Islet of Langerhans (tissue), 1 donor: ENCODE data around the gene MCM3AP.
"Not testable (repeated sequence)": the region's sequence is repeated elsewhere in the genome, so short reads cannot be mapped to it uniquely, and the experiment has no call there.

Source experiments
- FAIRE-seq: peaks from one replicate; lab custom pipeline; 2011; peaks lifted over from hg19 to GRCh38; lab: Jason Lieb, UNC

MCM3AP gene

DNA sequence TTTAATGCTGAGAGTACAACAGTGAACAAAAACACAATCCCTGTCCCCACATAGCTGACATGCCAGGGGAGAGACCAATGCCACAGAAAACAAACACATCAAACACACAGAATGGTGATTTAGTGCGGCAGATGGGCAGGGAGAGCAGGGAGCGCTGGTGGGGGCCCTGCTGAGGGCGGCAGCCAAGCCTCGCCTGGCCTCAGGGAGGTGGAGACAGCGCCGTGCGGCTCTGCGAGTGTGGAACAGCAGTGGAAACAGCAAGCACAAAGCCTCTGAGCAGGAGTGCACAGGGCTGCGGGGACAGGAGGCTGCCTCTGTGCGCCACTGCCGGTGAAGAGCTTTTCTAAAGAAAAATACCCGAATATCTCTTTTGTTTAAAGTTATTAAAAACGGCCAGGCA, 17.0 kb downstream of the MCM3AP start:
- no peak for FAIRE-seq

DNA sequence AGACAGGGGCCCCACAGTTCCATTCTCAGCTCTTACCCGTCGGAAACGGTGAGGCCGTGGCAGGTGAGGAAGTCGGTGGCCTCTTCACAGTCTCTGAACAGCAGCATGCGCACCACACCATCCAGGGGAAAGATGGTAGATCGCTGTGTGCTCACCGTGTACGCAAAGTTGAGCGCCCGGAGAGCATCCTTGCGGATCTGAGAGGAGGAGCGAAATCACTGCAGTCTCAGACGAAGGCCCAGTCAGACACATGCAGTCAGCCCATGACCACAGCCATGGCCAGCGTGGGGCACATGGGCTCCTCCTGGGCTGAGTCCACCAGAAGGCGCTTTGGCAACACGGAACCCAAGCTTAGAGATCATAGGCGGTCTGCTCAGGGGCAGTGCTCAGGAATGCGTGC, 18.5 kb downstream of the MCM3AP start:
- FAIRE-seq: no peak

DNA sequence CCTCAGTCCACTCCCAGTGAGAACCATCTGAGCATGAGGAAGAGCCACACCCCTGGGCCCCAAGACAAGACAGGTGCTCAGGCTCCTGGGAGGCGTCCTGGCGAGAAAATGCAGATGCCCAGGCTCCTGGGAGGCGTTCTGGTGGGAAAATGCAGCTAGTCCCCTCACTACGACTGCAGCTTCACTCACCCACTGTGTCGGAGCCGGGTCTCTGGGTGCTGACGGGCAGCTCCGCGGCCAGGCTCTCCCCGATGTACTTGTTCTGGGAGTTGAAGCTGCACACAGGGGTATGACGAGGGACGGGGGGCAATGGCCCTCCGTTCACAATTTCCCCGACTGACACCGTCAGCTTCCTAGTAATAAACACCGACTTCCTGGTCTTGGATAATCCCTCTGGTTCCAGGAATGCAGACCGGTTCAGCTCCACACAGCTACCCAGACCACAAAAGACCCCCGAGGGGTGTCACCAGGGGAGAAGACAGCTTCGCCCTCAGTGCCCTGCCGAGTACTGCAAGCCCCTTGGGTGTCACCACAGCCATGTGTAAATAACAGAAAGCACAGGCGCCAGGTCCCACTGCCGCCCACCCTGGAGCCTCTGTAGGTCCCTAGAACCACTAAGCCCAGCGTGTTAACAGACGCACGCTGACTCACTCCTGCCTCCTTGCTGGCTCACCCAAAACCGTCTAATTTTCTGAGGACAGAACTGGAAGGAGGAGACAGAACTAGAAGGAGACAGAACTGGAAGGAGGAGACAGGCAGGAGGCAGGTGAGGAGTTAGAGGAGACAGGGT, 19.5 kb downstream of the MCM3AP start:
- no peak for FAIRE-seq

DNA sequence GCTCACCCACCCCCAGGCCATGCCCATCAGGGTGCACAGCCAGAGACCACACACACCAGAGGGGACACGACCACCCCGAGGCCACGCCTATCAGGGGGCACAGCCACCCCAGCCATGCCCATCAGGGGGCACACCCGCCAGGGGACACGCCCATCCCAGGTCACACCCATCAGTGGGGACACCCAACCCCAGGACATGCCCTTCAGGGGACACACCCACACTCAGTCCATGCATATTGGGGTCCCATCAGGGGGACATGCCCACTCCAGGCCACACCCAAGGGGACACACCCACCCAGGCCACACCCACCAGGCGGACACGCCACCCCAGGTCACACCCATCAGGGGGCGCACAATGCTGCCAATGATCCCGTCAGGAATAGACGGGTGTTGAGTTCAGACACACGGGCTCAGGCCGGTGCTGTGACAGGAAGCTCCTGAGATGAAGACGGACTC, 20.7 kb downstream of the MCM3AP start:
- no peak for FAIRE-seq

DNA sequence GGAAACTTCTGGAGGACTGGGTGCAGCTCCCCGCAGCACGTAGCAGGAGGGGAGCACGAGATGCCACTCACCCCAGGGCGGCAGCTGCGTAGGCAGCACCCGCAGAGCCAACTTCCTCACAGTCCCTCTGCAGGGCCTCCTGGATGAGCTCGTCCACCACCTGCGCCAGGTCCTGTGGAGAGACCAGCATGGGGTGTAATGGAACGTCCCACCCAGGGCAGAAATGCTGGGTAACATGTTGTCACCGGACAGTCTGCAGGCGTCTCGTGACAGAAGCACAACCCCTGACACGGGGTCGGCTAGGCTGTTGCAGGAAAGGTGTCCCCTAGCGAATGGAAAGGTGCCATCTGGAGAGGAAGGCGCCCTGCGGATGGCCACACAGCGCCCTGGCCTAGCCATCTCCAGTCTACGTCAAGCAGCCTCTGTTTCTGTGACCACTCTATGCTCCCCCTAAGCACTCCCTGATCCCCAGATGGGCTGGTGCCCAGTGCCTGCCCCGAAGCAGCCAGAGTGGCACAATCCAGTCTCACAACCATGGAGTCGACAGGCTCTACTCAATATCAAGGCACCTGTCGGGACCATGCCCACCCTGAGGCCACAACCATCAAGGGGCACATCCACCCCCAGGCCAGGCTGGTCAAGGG, 21.2 kb downstream of the MCM3AP start:
- no peak for FAIRE-seq

DNA sequence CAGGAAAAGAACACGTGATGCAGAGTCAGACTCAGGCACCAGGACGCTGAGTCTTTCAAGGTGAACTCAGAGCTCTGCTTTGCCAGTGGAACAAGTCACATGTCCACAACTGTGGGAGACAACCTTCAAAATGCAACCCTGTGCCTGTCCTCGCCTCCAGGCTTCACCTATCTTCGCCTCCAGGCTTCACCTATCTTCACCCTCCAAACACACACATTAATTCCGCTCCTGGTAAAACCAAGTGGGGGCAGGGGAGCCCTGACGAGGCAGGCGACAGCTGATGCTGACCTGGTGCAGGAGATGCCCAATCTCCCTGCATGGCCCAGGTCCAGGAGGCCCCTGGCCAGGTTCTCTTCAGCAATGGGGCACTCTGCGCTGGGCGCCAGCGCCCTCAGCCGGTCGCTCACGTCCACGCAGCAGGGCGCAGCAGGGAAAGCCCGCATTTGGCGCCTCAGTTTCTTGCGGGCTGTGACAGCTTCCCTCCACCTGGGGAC, 28.9 kb downstream of the MCM3AP start:
- no peak for FAIRE-seq

DNA sequence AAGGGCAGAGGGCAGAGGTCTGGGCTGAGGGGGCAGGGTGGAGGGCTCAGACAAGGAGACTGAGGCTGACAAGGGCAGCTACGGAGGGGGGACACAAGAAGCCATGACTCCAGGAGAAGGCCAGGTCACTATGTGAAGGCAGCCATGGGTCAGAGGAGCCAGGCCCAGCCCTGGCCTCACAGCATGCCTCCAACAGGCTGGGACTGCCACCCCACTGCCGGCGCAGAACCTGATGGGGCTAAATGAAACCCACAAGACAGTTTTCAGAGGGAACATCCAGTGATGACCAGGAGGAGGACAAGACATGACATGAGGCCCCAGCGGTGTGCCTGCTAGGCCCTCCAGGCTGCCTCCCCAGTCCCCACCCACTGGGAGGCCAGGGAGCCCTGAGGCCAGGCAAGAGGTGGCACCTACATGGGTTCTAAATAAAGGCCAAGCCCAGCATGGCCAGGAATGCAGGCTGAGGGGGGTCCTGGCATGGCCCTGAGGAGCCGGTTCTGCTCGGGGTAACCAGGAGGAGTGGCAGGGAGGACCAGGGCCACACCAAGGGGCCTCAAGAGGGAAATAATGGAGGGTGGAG, 29.6 kb downstream of the MCM3AP start:
- FAIRE-seq: no peak

DNA sequence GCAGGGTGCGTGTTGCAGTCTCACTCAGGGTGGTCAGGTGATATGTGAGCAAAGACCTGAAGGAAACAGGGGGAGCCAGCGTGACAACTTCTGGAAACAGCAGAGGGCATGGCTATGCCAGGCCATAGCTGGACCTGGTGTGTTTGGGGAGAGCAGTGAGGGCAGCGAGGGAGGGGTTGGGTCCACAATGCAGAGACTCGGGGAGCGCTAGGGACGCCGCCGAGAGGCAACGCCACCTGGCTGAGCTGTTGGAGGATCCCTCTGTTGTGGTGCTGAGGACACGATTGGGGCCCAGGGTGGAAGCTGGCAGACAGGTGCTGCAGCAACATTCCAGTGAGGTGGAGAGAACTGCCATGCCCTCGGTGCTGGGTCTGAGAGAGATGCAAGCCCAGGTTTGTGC, 30.2 kb downstream of the MCM3AP start:
- no peak for FAIRE-seq

DNA sequence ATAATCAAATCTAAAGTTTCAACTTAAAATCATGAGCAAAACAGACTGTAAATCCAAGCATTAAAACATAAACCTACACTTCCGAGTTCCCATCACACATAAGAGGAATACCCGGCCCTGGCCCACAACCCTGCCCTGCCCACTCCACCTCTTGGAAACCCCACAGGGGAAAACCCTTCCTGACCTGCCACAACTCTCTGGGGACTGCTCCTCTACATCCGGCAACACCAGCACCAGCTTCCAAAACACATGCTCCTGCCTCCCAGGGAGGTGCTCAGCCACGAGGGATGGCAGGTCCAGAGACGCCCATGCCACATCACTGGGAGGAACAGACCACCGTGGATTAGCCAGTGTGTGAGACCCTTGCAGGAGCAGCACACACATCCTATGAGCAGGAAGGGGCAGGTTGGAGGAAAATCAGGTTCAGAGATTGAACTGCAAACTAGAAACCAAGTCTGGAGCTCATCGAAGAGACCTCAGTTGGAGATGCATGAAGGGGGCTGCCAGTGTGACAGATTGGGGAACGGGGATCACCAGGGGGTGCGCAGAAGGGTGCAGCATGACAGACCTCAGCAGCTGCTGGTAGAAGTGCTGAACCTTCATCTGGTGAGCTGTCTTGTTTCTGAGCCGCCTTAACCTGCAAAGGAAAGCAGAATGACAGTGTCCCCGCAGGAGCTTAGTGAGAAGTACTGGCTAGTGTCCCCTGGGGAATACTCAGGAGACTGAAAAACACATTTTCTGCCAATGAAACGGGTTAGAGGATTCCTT, 31.0 kb downstream of the MCM3AP start:
- FAIRE-seq: no peak

DNA sequence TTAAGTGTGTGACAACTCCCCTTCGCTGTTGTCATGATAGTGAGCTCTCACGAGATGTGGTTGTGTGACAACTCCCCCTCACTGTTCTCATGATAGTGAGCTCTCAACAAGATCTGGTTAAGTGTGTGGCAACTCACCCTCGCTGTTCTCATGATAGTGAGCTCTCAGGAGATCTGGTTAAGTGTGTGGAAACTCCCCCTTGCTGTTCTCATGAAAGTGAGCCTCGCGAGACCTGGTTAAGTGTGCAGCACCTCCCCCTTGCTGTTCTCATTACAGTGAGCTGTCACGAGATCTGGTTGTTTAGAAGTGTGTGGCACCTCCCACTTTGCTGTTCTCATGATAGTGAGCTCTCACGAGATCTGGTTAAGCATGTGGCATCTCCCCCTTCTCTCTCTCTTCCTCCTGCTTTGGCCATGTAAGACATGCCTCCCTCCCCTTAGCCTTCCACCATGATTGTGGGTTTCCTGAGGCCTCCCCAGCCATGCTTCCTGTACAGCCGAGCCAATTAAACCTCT, 31.7 kb downstream of the MCM3AP start:
- FAIRE-seq: no peak

DNA sequence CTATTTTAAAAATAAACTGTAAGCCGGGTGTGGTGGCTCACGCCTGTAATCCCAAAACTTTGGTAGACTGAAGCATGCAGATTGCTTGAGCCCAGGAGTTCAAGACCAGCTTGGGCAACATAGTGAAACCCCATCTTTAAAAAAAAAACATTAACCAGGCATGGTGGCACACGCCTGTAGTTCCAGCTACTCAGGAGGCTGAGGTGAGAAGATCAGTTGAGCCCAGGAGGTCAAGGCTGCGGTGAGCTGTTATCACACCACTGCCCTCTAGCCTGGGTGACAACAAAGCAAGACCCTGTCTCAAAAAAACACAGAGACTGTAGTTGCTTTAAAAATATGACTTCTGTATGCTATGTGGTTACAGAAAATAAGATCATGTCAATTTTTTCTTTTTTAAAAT, 32.6 kb downstream of the MCM3AP start:
- FAIRE-seq: no peak

DNA sequence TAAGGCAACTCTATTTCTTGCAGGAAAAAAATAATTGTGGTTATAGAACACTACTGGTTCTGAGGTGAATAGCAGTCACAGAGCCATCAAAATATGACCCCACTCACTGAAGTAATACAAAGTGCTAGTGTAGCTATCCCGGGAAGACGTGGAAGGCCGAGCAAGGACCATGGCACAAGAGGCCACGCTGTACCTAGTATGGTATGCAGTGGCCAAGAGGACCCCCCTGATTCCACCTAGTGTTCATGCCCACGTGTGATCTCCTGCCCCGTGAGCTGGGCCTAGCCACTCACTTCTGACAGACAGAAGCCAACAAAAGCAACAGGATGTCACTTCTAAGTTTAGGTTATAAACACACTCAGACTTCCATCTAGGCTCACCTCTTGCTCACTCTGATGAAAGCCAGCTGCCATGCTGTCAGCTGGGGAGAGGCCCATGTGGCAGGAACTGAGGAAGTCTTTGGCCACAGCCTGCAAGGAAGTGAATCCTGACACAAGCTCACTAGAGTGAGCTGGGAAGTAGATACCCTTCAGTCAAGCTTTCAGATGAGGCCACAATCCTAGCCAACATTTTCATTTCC, 35.2 kb downstream of the MCM3AP start:
- no peak for FAIRE-seq

DNA sequence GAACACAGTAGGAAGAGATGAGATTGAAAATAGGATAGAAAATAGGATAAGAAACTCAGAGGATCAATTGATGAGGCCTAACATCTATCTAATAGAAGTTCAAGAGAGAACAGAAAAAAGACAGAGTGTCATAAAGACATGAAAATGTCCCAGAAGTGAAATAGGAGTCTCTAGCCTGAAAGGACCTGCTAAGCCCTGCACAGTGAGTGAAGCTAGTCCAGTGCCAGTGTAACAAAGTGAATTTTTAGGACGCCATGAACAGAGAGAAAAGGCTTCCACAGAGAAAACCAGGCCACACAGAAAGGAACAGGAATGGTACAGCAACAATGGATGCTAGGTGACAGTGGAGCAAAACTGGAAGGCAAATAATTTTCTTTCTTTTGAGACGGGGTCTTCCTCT, 36.6 kb downstream of the MCM3AP start:
- FAIRE-seq: no peak

DNA sequence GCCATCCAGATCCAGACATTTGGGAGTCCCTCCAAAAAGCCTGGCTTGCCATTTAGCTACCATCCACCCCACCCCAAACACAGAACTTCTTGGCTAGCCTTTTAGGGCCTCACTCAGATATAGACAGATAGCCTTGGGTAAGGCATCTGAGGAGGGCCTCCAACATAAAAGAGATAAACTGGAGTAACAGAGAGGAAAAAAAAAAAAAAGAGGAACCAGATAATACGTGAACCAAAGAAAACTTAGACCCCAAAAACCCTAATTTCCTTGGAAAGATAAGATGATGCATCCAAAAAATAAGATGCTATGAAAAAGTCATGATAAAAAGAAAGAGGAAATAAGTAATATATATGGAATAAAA, 37.0 kb downstream of the MCM3AP start:
- FAIRE-seq: no peak

DNA sequence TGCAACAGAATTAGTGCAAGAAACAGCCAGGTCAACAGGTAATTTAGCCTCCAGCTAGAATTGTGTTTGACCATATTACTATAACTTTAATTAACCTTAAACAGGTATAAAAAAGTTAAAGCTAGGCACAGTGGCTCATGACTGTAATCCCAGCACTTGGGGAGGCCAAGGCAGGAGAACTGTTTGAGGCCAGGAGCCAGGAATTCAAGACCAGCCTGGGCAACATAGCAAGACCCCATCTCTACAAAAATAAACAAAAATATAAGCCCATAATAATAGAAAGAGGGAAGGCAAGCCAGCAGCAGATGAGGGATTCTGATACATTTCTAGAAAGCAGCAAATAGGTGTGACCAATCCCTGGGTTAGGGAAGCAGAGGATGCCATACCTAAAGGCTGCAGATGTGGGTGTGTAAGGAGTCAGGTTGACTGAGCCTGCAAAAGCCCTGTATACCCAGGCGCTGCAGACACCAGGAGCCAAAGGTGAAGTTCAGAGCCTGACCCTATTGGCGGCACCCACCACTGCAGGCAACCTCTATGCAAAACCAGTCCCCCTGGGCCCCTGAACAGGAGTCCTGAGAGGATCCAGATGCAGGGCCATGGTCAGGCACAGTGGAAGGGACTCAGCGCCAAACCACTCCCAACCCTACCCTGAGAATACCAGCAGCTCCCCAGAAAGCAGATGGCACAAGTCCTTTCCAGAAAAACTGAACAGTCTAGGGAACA, 37.6 kb downstream of the MCM3AP start:
- FAIRE-seq: no peak

DNA sequence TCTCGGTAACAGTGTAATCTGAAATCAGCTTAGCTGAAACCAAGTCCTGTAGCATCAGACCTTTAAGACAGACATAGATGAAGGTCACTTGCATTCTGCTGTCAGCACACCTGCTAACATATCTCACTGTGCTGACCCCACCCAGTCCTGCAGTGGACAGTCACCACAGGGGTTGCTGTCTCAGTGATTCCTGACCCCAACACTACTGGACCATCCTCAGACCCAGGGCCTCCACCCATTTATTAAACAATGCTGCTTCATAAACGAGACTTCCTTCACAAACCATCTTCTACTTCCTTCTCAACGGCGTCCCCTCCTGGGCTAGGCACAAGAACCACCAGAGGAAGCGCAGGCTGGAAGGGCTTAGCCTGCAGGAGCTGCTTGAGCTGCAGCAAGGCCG, 39.1 kb downstream of the MCM3AP start:
- no peak for FAIRE-seq

DNA sequence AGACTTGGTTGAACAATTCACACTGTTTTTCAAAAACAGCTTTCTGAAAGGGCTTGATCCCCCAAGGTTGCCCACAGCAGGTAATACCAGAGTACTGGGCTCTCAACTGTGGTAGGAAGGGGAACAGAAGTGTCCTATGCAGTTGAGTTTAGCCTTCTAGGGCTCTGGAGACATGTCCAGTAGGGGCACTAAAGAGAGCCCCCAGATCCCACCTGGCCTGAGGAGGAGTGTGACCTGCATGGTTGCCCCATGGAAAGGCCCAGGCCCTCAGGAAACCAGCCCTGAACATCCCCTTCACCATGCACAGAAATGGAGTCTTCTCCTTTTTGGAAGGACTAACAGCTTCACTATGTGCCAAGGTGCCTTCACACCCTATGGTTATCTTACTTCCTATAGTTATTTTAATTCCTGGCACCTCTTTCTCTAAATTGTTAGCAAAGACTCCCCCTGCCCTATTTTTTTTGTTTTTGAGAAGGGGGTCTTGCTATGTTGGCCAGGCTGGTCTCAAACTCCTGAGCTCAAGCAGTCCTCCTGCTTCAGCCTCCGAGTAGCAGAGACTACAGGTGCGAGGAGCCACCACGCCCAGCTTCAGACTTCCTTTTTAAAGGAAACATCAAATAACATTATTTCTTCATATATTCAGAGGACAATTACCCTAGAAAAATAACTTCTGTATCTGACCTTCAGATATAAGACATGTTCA, 40.0 kb downstream of the MCM3AP start:
- no peak for FAIRE-seq

DNA sequence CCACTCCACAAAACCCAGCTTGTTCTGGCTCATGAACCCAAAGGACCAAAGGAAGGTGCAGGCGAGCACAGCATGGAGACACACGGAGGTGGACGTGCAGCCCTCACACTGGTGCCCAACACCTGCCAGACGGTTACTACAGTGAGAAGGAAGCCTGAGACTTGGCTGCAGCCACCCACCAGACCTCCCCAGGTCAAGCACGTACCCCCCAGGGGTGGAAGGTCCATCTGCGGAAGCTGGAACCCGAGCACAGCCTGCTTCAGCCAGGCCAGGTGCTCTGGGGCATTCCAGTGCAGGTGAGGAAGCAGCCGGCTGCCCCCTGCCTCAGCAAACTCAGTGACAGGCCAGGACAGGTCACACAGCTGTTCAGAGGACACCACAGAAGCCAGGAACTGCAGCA, 40.8 kb downstream of the MCM3AP start:
- no peak for FAIRE-seq

DNA sequence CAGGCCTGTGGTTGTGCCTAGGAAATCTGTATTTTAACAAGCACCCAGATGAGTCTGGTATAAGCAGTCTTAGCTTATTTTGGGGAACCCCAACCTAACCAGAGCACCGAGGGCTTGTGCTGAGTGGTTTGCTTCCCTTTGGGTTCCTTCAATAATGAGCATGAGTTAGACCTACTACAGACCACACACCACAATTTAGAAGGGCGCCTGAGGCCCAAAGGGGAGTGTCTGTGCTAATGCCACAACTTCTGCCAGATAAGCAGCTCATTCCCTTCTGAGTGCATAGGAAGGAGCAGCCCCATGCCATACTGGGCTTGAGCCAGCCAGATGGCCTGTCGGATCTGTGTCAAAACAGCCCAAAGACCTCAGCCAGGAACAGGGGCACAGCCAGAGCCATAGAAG, 41.5 kb downstream of the MCM3AP start:
- no peak for FAIRE-seq

DNA sequence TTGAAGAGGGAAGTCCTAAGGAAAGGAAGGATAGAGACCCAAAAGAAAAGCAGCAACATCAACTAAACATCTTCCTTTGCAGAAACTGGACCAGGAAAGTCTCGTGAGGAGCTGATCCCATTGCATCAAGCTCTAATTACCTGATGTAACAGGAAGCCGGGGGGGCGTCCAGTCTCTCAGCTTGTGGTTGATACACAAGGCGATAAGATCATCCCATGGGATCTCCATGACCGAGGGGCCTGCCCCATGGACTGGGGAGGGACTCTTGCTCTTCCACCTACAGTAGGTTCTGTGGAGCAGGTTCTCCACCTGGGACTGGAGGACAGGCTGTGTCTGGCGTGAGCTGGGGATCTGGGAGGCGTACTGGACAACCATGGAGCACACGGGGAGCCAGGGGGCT, 42.1 kb downstream of the MCM3AP start:
- FAIRE-seq: no peak

DNA sequence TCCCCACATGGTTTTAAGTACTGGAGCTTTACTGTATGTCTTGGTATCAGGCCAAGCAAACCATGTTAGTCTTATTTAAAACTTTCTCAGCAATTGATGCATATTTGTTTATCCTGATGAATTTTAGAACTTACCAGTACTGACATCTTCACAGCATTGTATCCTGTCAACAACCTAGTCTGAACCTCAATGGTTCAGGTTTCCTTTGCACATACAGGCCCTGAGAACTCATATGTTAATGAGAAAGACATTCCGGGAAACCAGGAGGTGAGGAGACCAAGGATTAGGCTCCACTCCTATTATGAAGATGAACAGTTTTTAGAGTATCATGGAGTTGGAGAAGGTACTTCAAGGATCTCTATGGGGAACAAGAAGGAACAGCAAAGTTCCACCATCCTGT, 43.8 kb downstream of the MCM3AP start:
- not testable (repeated sequence) for FAIRE-seq
